Stimulated activated naive CD4-positive, alpha-beta T cell treated with Interleukin-2 at 50 U/mL for 16 hours (primary cell): Measurements from ENCODE around the gene RPS3A.
"Not testable (repeated sequence)": the region's sequence is repeated elsewhere in the genome, so short reads cannot be mapped to it uniquely, and the experiment has no call there.

ENCODE experiments used
- DNase-seq: peaks from one replicate; lab custom pipeline; 2025; lab: John Stamatoyannopoulos, UW

RPS3A gene

GRCh38 chr4:151117371-151117962 is 18.0 kb downstream of the RPS3A start:
- peak; percentile 7 for DNase-seq

- DNase-seq, result no peak
Measured at GRCh38 chr4:151129796-151130195, 30.4 kb downstream of the RPS3A start.

- no peak for DNase-seq
Measured at GRCh38 chr4:151133311-151133710, 33.9 kb downstream of the RPS3A start.

GRCh38 chr4:151136048-151136447 is 36.6 kb downstream of the RPS3A start:
- DNase-seq, result not testable (repeated sequence)

GRCh38 chr4:151139814-151140213 is 40.4 kb downstream of the RPS3A start:
- no peak for DNase-seq

GRCh38 chr4:151142758-151143157 is 43.3 kb downstream of the RPS3A start:
- no peak for DNase-seq

- DNase-seq, result no peak
Measured at GRCh38 chr4:151143162-151143561, 43.7 kb downstream of the RPS3A start.

GRCh38 chr4:151143811-151144210 is 44.4 kb downstream of the RPS3A start:
- DNase-seq, result no peak

GRCh38 chr4:151144329-151145072 is 45.1 kb downstream of the RPS3A start:
- DNase-seq, result no peak

GRCh38 chr4:151147000-151147399 is 47.6 kb downstream of the RPS3A start:
- DNase-seq, result no peak

GRCh38 chr4:151148261-151148660 is 48.8 kb downstream of the RPS3A start:
- no peak for DNase-seq

- no peak for DNase-seq
Measured at GRCh38 chr4:151150821-151151580, 51.6 kb downstream of the RPS3A start.

- no peak for DNase-seq
Measured at GRCh38 chr4:151152028-151152427, 52.6 kb downstream of the RPS3A start.

GRCh38 chr4:151153585-151153984 is 54.2 kb downstream of the RPS3A start:
- no peak for DNase-seq
